ENCODE measurements around the gene RPL36AL. TPM values are rescaled to one million over a fixed set of nuclear protein-coding genes. Genes with fewer than 3 reads are reported as not detected.

RPL36AL gene
- total RNA-seq, 1 donor from 2014 or later, result 150 TPM

DNA sequence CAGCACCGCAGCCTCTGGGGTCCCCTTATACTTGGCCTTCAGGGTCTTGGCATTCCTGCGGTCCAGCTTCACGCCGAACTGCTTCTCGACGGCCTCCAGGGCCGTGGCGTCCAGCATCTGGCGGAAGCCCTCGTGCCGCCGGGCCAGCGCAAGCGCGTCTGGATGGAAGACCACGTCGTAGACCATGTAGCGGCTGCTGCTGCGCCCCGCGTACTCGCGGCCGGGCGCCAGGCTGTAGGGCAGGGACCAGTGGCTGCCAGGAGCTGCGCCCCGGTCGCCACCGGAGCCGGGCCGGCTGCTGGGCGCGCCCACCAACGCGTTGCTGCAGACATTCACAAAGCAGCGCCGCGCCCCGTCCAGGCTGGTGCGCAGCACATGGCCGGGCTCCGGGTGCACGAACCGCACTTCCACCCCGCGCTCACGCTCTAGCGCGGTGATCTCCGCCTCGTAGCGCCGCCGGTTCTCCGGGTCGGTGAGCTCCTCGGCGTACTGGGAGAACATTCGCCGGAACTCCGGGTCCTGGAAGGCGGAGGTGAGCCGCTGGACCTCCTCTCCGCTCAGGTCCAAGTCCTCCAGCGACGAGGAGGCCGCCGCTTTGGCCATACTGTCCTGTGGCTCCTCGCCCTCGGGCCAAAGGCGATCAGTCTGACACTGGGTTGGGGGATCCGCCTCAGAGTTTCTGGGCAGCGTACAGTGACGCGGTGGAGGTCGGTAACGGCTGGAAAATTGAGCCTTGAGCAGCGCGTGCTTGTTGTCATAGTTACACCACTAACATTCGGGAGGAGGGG, 14.3 kb upstream of the RPL36AL start, which contains the start of gene DNAAF2:
Gene DNAAF2 (minus strand): TSS at position 698 of the 788 bp plus-strand sequence. CDS start 95 bp downstream, at position 603.
- peak within 1 kb of the TSS; percentile 98 for H3K27ac Mint-ChIP-seq
- H3K9me3 Mint-ChIP-seq, result no peaks in the 10 kb centered on the region
- intact Hi-C loops (cut with micrococcal nuclease), result loop anchor here (1.0 to 10.0 kb wide), 16 partner anchors 14 to 1190 kb away; partner anchors contain the start of genes DMAC2L, KLHDC1, KLHDC2 and L2HGDH
- TF ChIP-seq, protein P1, sequence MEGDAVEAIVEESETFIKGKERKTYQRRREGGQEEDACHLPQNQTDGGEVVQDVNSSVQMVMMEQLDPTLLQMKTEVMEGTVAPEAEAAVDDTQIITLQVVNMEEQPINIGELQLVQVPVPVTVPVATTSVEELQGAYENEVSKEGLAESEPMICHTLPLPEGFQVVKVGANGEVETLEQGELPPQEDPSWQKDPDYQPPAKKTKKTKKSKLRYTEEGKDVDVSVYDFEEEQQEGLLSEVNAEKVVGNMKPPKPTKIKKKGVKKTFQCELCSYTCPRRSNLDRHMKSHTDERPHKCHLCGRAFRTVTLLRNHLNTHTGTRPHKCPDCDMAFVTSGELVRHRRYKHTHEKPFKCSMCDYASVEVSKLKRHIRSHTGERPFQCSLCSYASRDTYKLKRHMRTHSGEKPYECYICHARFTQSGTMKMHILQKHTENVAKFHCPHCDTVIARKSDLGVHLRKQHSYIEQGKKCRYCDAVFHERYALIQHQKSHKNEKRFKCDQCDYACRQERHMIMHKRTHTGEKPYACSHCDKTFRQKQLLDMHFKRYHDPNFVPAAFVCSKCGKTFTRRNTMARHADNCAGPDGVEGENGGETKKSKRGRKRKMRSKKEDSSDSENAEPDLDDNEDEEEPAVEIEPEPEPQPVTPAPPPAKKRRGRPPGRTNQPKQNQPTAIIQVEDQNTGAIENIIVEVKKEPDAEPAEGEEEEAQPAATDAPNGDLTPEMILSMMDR (IDR thresholded peaks at IDR 0.05), result no peak
- POLR2A ChIA-PET, result interaction anchor here (0.6 to 6.3 kb wide), 24 partner anchors 9 to 897 kb away, joined by 3 to 235 read pairs (median 8); partner anchors contain the start of genes ARF6, KLHDC1, KLHDC2 and LRR1
- ATAC-seq (ENCODE audit: low read depth), result peak; percentile 39
- DNase-seq, result peak; percentile 73
- peaks cover 71% of the 10 kb centered on the region for H3K4me1 Mint-ChIP-seq
- peaks cover 43% of the 10 kb centered on the region for H3K36me3 Mint-ChIP-seq (ENCODE audit: low read depth)
- no peaks in the 10 kb centered on the region for H3K27me3 Mint-ChIP-seq
- H3K4me3 Mint-ChIP-seq, result peak within 1 kb of the TSS; percentile 96
- CTCF ChIA-PET, result interaction anchor here (0.6 to 2.9 kb wide), 15 partner anchors 10 to 478 kb away, joined by 3 to 25 read pairs (median 6); partner anchors contain the start of genes KLHDC2, MGAT2, NEMF and POLE2

DNA sequence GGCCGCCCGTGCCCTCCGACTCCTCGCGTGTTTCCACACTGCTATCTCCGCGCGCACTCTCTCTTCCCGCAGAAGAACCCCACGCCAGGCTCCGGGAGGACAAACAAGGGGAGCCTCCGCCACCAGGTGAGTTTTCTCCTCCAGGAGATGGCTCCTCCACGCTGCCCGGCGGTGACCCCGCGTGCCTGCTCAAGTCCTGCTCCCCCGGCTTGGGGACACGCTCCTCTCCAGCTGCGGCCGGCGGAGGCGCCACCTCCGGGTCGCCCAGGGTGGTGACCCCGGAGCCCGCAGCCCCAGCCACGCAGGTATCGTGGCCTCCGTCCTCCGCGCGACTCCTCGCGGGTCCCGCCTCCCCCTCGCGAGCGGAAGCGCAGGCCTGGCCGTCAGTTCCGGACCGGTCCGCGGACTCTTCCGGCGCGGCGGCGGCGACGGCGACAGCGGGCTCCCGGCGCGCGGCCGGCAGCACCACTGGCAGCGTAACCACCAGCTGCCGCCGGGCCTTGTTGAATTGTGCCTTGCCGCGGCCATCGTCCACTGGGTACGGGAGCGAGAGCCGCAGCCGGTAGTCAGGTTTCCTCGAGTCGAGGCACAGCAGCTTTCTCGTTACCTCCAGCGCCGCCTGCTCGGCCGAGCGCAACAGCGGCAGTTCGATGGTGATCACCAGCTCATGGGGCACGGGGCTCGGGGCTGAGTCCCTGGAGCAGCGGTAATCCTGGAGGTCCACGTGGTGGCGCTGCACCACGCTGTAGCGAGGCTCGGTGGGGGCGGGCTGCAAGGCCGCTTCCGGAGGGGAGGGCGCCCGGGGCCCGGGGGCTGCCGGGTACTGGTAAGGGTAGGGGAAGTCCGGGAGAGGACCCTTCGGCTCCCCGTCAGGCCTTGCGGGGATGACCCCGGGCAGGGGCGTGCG, 13.5 kb upstream of the RPL36AL start:
- peaks cover 37% of the 10 kb centered on the region for H3K36me3 Mint-ChIP-seq (ENCODE audit: low read depth)
- peak overlapping the region; percentile 98 for H3K27ac Mint-ChIP-seq
- no peaks in the 10 kb centered on the region for H3K9me3 Mint-ChIP-seq
- TF ChIP-seq, protein P1 (IDR thresholded peaks at IDR 0.05), result no peak
- H3K4me1 Mint-ChIP-seq, result peaks cover 66% of the 10 kb centered on the region
- no peaks in the 10 kb centered on the region for H3K27me3 Mint-ChIP-seq
- CTCF ChIA-PET, result interaction anchor here (0.6 to 2.9 kb wide), 19 partner anchors 8 to 479 kb away, joined by 3 to 25 read pairs (median 4); partner anchors contain the start of genes KLHDC2, MGAT2, NEMF and POLE2
- H3K4me3 Mint-ChIP-seq, result peak overlapping the region; percentile 96
- intact Hi-C loops (cut with micrococcal nuclease), result loop anchor here (1.0 to 10.0 kb wide), 16 partner anchors 14 to 1191 kb away; partner anchors contain the start of genes DMAC2L, KLHDC1, KLHDC2 and L2HGDH
- ATAC-seq (ENCODE audit: low read depth), result peak; percentile 80
- POLR2A ChIA-PET, result interaction anchor here (0.5 to 6.3 kb wide), 26 partner anchors 10 to 1038 kb away, joined by 3 to 235 read pairs (median 6); partner anchors contain the start of genes ARF6, KLHDC1, KLHDC2 and LRR1
- peak; percentile 92 for DNase-seq

DNA sequence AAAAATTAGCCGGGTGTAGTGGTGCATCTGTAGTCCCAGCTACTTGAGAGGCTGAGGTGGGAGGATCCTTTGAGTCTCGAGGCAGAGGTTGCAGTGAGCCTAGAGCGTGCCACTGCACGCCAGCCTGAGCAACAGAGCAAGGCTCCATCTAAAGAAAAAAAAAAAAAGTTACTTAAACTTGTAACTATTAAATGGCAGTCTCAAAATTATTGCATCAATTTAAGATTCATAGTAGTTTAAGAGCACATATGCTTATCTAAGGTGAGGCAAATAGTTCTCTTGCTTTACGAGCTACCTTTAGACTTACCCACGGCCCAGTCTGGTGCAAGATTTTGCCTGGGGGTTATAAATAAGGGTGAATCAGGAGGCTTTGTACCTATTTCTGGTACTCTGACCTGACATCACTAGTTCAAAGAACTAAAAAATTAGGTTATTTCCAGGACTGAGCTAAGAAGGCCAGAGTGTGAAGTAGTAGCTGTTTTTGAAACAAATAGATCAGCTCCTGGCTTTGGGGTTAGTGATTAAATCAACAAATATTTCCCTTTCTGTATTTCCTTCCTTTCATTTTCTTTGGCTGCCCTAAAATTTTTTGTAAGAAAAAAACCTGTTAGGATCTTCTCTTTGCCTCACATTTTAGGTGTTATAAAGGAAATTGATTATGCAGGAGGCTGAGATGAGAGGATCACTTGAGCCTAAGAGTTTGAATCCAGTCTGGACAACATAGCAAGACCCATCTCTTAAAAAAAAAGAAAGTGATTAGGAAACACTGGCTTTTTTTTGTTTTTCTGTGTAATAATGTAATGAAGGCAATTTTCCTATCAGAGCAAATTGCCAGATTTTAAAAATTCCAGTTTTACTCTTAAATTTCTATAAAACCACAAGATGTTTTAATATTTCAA, 3.8 kb upstream of the RPL36AL start:
- Mint-ChIP-seq H3K4me1 (peaks cover 58% of the 10 kb centered on the region), H3K27ac (peak overlapping the region; percentile 63), H3K36me3 (ENCODE audit: low read depth) (peaks cover 57% of the 10 kb centered on the region), H3K9me3 (no peaks in the 10 kb centered on the region), H3K4me3 (peak overlapping the region; percentile 32), H3K27me3 (no peaks in the 10 kb centered on the region)
- TF ChIP-seq, protein P1 (IDR thresholded peaks at IDR 0.05), result no peak
- DNase-seq (no peak), ATAC-seq (ENCODE audit: low read depth) (no peak)
- POLR2A ChIA-PET, result interaction anchor here (0.5 to 2.1 kb wide), 6 partner anchors 10 to 229 kb away, joined by 3 to 20 read pairs (median 4); partner anchors contain the start of genes DNAAF2, LRR1, NEMF and POLE2
- CTCF ChIA-PET, result interaction anchor here (0.7 to 1.3 kb wide), 4 partner anchors 8 to 163 kb away, joined by 3 to 7 read pairs (median 4); partner anchors contain the start of gene DNAAF2
- intact Hi-C loops (cut with micrococcal nuclease), result loop anchor here (5.0 kb wide), 1 partner anchor 608 kb away; the partner anchor contains the start of gene SOS2

DNA sequence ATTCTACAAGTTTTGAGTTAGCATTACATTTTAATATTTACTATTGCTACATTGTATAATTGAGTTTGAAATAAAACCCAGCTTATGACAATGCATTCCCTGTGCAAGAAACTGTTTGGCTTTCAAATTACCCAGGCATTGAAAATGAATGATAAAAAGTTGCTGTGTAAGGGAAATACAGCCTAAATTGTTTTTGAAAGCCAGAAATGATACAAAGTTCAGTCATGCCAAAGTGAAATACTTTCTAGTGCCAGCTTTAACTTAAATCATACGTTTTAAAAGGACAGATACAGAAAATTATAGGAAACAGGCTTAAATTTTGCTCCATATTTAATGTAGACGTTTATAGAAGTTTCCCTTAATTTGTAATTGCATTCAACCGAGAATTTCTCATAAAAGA, 3.0 kb upstream of the RPL36AL start:
- DNase-seq (no peak), ATAC-seq (ENCODE audit: low read depth) (no peak)
- ChIA-PET POLR2A (interaction anchor here (0.7 to 2.1 kb wide), 5 partner anchors 11 to 229 kb away, joined by 3 to 20 read pairs (median 5); partner anchors contain the start of genes DNAAF2, LRR1, NEMF and POLE2), CTCF (interaction anchor here (1.3 to 1.4 kb wide), 4 partner anchors 11 to 37 kb away, joined by 4 to 7 read pairs (median 4); partner anchors contain the start of genes DNAAF2 and RPS29)
- Mint-ChIP-seq H3K36me3 (ENCODE audit: low read depth) (peaks cover 65% of the 10 kb centered on the region), H3K27ac (peak overlapping the region; percentile 63), H3K4me3 (peak overlapping the region; percentile 32), H3K9me3 (no peaks in the 10 kb centered on the region), H3K27me3 (no peaks in the 10 kb centered on the region), H3K4me1 (peaks cover 63% of the 10 kb centered on the region)
- TF ChIP-seq, protein P1 (IDR thresholded peaks at IDR 0.05), result no peak
- intact Hi-C loops (cut with micrococcal nuclease), result loop anchor here (5.0 kb wide), 1 partner anchor 609 kb away; the partner anchor contains the start of gene SOS2

All from activated B cell treated with CpG ODN at 0.5 μM for 24 hours (primary cell).